GM23248 (cell line): ENCODE measurements around the gene OR2V2. TPM values are rescaled to one million over a fixed set of nuclear protein-coding genes. Genes with fewer than 3 reads are reported as not detected.

Experiments used
- DNase-seq: peaks from one replicate; pipeline ENCODE4 v3.0.0-alpha.2; 2015
- H2AFZ ChIP-seq: fragments of 200-600 bp; sonication (generic); 2 replicates; pipeline ENCODE4 v1.6.1; 2016; ENCODE audit warnings: antibody characterized with exemption
- H3F3A ChIP-seq: fragments of 200-600 bp; sonication (generic); 2 replicates; pipeline ENCODE4 v1.6.1; 2016; ENCODE audit warnings: mild to moderate bottlenecking, antibody characterized with exemption, mixed run types; ENCODE audit not compliant: insufficient read depth
- H3K27ac ChIP-seq: fragments of 200-600 bp; sonication (generic); 2 replicates; pipeline ENCODE4 v1.5.1; 2016; ENCODE audit warnings: mild to moderate bottlenecking
- H3K27me3 ChIP-seq: fragments of 200-600 bp; sonication (generic); replicated peaks from 2 replicates; pipeline ENCODE4 v1.6.1; 2016; ENCODE audit warnings: mild to moderate bottlenecking; ENCODE audit not compliant: insufficient read depth
- H3K36me3 ChIP-seq: fragments of 200-600 bp; sonication (generic); 2 replicates; pipeline ENCODE4 v1.6.1; 2016; ENCODE audit warnings: low read depth, mild to moderate bottlenecking
- H3K4me1 ChIP-seq: fragments of 200-600 bp; sonication (generic); 2 replicates; pipeline ENCODE4 v1.6.1; 2016; ENCODE audit warnings: mild to moderate bottlenecking; ENCODE audit not compliant: insufficient read depth
- H3K4me2 ChIP-seq: fragments of 200-600 bp; sonication (generic); one replicate; pipeline ENCODE4 v1.6.1; 2016; ENCODE audit warnings: mild to moderate bottlenecking; ENCODE audit not compliant: unreplicated experiment
- H3K4me3 ChIP-seq: fragments of 200-600 bp; sonication (generic); 2 replicates; pipeline ENCODE4 v1.5.1; 2016; ENCODE audit warnings: mild to moderate bottlenecking
- H3K79me2 ChIP-seq: fragments of 200-600 bp; sonication (generic); 2 replicates; pipeline ENCODE4 v1.6.1; 2016; ENCODE audit warnings: mild to moderate bottlenecking; ENCODE audit not compliant: insufficient read depth
- H3K9ac ChIP-seq: fragments of 200-600 bp; sonication (generic); 2 replicates; pipeline ENCODE4 v1.6.1; 2016; ENCODE audit warnings: mild to moderate bottlenecking
- H3K9me2 ChIP-seq: fragments of 200-600 bp; sonication (generic); 2 replicates; pipeline ENCODE4 v1.6.1; 2016; ENCODE audit warnings: mixed run types, mild to moderate bottlenecking, moderate library complexity; ENCODE audit not compliant: insufficient read depth
- H3K9me3 ChIP-seq: fragments of 200-600 bp; sonication (generic); one replicate; pipeline ENCODE4 v1.6.1; 2017; ENCODE audit warnings: low read depth
- H4K20me1 ChIP-seq: fragments of 200-600 bp; sonication (generic); 2 replicates; pipeline ENCODE4 v1.6.0; 2016; ENCODE audit not compliant: insufficient read depth
- EZH2 ChIP-seq: fragments of 200-600 bp; sonication (generic); IDR thresholded peaks from 2 replicates; pipeline ENCODE4 v1.6.1; 2018; ENCODE audit warnings: antibody characterized with exemption, mild to moderate bottlenecking; ENCODE audit not compliant: insufficient read depth, poor library complexity, severe bottlenecking
- EZH2phosphoT487 ChIP-seq: fragments of 200-600 bp; sonication (generic); IDR thresholded peaks from 2 replicates; pipeline ENCODE4 v1.6.1; 2018; ENCODE audit warnings: antibody characterized with exemption, moderate library complexity, mild to moderate bottlenecking, low read depth; ENCODE audit not compliant: insufficient read depth
- WGBS, 2 experiments: methylation state at CpG; one replicate each; pipeline ENCODE4 v1.1.6; 2015 to 2017; ENCODE audit warnings: low lambda C conversion rate in 2 of 2, low coverage in 1 of 2; ENCODE audit errors: missing lambda C conversion rate in 2 of 2; 5-methylcytosine and 5-hydroxymethylcytosine counted together
- in situ Hi-C: fragments of 300-500 bp; cut with MboI; formaldehyde crosslinking; loops from 2 replicates; pipeline ENCODE4 v1.15.0; 2020
- polyA plus RNA-seq: library from polyadenylated mRNA; unstranded; fragments of >200 nt; fragmentation: Nextera tagmentation; extraction: Ambion mirVana; gene quantifications from 2 replicates; pipeline ENCODE4 v1.2.1, GENCODE V29; 2016
- total RNA-seq: library from RNA; depleted of rRNA; stranded (reverse); fragments of >200 nt; shearing (Covaris generic); gene quantifications from 2 replicates; pipeline ENCODE4 v1.2.3, GENCODE V29; 2014

The OR2V2 gene
- total and polyA plus RNA-seq, 2 experiments from 2014 or later, result not detected

- Histone ChIP-seq H2AFZ (peak overlapping the region; percentile 78), H3K27ac (no peak overlapping the region), H3K9ac (peak overlapping the region; percentile 16; the same call in 1 of the 2 replicates), H3K36me3 (no peaks in the 10 kb centered on the region), H3K79me2 (no peaks in the 10 kb centered on the region), H3K9me2 (no peaks in the 10 kb centered on the region), H3K4me2 (peak overlapping the region; percentile 15), H3K9me3 (no peaks in the 10 kb centered on the region), H3K4me3 (peak overlapping the region; percentile 65), H4K20me1 (no peaks in the 10 kb centered on the region), H3K27me3 (no peaks in the 10 kb centered on the region), H3F3A (peaks cover 22% of the 10 kb centered on the region), H3K4me1 (no peaks in the 10 kb centered on the region)
- TF ChIP-seq EZH2 (no peak), EZH2phosphoT487 (no peak)
- DNase-seq, result peak; percentile 70
- in situ Hi-C loops, result no loop called here
- WGBS, 2 experiments, result 1 to 3% methylated on average over 33 to 59 of the region's 67 CpGs
These were observed 56.9 kb downstream of the OR2V2 start for GRCh38 chr5:181204113-181204825.

GRCh38 chr5:181204826-181205760 is 57.7 kb downstream of the OR2V2 start, which contains the start of gene TRIM7:
TSS of gene TRIM7 (minus strand) at chr5:181205196. CDS start at chr5:181205110, 86 bp downstream.
- H3F3A ChIP-seq, result peaks cover 22% of the 10 kb centered on the region
- peak within 1 kb of the TSS; percentile 16; the same call in 1 of the 2 replicates for H3K9ac ChIP-seq
- H3K4me3 ChIP-seq, result peak within 1 kb of the TSS; percentile 77
- H3K36me3 ChIP-seq, result no peaks in the 10 kb centered on the region
- H3K9me3 ChIP-seq, result no peaks in the 10 kb centered on the region
- in situ Hi-C loops, result no loop called here
- H3K4me1 ChIP-seq, result no peaks in the 10 kb centered on the region
- H3K9me2 ChIP-seq, result no peaks in the 10 kb centered on the region
- H3K27me3 ChIP-seq, result no peaks in the 10 kb centered on the region
- H2AFZ ChIP-seq, result peak within 1 kb of the TSS; percentile 78
- H3K79me2 ChIP-seq, result no peaks in the 10 kb centered on the region
- H3K4me2 ChIP-seq, result peak within 1 kb of the TSS; percentile 15
- H4K20me1 ChIP-seq, result no peaks in the 10 kb centered on the region
- 6% methylated on average over 60 to 66 of the region's 94 CpGs for WGBS, 2 experiments
- TF ChIP-seq EZH2phosphoT487, result no peak
- no peak within 1 kb of the TSS for H3K27ac ChIP-seq
- peak; percentile 62 for DNase-seq

GRCh38 chr5:181205761-181206649 is 58.6 kb downstream of the OR2V2 start:
- no peak for DNase-seq
- H3K27ac ChIP-seq, result no peak overlapping the region
- H3K4me3 ChIP-seq, result peak overlapping the region; percentile 77
- H3K79me2 ChIP-seq, result no peaks in the 10 kb centered on the region
- no peaks in the 10 kb centered on the region for H3K36me3 ChIP-seq
- H3K9me3 ChIP-seq, result no peaks in the 10 kb centered on the region
- 64 to 67% methylated on average over 37 of the region's 37 CpGs for WGBS, 2 experiments
- no peaks in the 10 kb centered on the region for H4K20me1 ChIP-seq
- H3F3A ChIP-seq, result peaks cover 22% of the 10 kb centered on the region
- no peak overlapping the region for H3K9ac ChIP-seq
- no peaks in the 10 kb centered on the region for H3K4me1 ChIP-seq
- H2AFZ ChIP-seq, result peak overlapping the region; percentile 78
- in situ Hi-C loops, result no loop called here
- H3K9me2 ChIP-seq, result no peaks in the 10 kb centered on the region
- peak overlapping the region; percentile 92 for H3K4me2 ChIP-seq
- no peak for TF ChIP-seq EZH2phosphoT487
- TF ChIP-seq EZH2, result no peak
- H3K27me3 ChIP-seq, result no peaks in the 10 kb centered on the region
